Mucosa of stomach (tissue), 1 donor: ENCODE results near the gene SMIM10L1.

Source experiments
- H3K27me3 ChIP-seq: one replicate; pipeline ENCODE4 v1.7.0; 2013; ENCODE audit warnings: mild to moderate bottlenecking, low read length; ENCODE audit not compliant: control insufficient read depth, insufficient read depth
- H3K36me3 ChIP-seq: one replicate; pipeline ENCODE4 v1.7.0; 2013; ENCODE audit warnings: low read length; ENCODE audit not compliant: control insufficient read depth, insufficient read depth
- H3K4me1 ChIP-seq: one replicate; pipeline ENCODE4 v1.7.0; 2013; ENCODE audit warnings: mild to moderate bottlenecking, low read length; ENCODE audit not compliant: control insufficient read depth, insufficient read depth
- H3K4me3 ChIP-seq: one replicate; pipeline ENCODE4 v1.7.0; 2013; ENCODE audit warnings: low read length
- H3K9ac ChIP-seq: one replicate; pipeline ENCODE4 v1.7.0; 2013; ENCODE audit warnings: mild to moderate bottlenecking, low read length, moderate library complexity
- H3K9me3 ChIP-seq: one replicate; pipeline ENCODE4 v1.7.0; 2013; ENCODE audit warnings: mild to moderate bottlenecking, low read length, moderate library complexity; ENCODE audit not compliant: control insufficient read depth
- donor health status: Pancreatic carcinoma.

The SMIM10L1 gene

GRCh38 chr12:11154400-11154925 is 16.5 kb upstream of the SMIM10L1 start:
- Histone ChIP-seq H3K27me3 (no peaks in the 10 kb centered on the region), H3K4me1 (no peaks in the 10 kb centered on the region), H3K4me3 (no peak overlapping the region), H3K36me3 (no peaks in the 10 kb centered on the region), H3K9me3 (no peaks in the 10 kb centered on the region), H3K9ac (no peak overlapping the region)

GRCh38 chr12:11158885-11159444 is 12.0 kb upstream of the SMIM10L1 start:
- Histone ChIP-seq H3K4me1 (no peaks in the 10 kb centered on the region), H3K4me3 (no peak overlapping the region), H3K36me3 (no peaks in the 10 kb centered on the region), H3K27me3 (no peaks in the 10 kb centered on the region), H3K9me3 (no peaks in the 10 kb centered on the region), H3K9ac (no peak overlapping the region)

GRCh38 chr12:11162502-11162901 is 8.5 kb upstream of the SMIM10L1 start:
- Histone ChIP-seq H3K4me3 (no peak overlapping the region), H3K4me1 (no peaks in the 10 kb centered on the region)

GRCh38 chr12:11164384-11164783 is 6.6 kb upstream of the SMIM10L1 start:
- Histone ChIP-seq H3K9ac (no peak overlapping the region), H3K36me3 (no peaks in the 10 kb centered on the region), H3K4me1 (no peaks in the 10 kb centered on the region), H3K9me3 (no peaks in the 10 kb centered on the region), H3K27me3 (no peaks in the 10 kb centered on the region), H3K4me3 (no peak overlapping the region)

More at GRCh38 chr12:11162502-11162901, 8.5 kb upstream of the SMIM10L1 start:
- H3K27me3 ChIP-seq = no peaks in the 10 kb centered on the region
- H3K9ac ChIP-seq = no peak overlapping the region
- no peaks in the 10 kb centered on the region for H3K9me3 ChIP-seq
- H3K36me3 ChIP-seq = no peaks in the 10 kb centered on the region

GRCh38 chr12:11166300-11166699 is 4.7 kb upstream of the SMIM10L1 start:
- no peaks in the 10 kb centered on the region for H3K36me3 ChIP-seq

GRCh38 chr12:11170810-11171144 is 217 bp upstream of the SMIM10L1 start:
- Histone ChIP-seq H3K9ac (peak overlapping the region; percentile 62), H3K4me3 (peak overlapping the region; percentile 65), H3K27me3 (no peaks in the 10 kb centered on the region), H3K4me1 (peaks cover 3% of the 10 kb centered on the region), H3K9me3 (no peaks in the 10 kb centered on the region), H3K36me3 (no peaks in the 10 kb centered on the region)

More at GRCh38 chr12:11166300-11166699, 4.7 kb upstream of the SMIM10L1 start:
- Histone ChIP-seq H3K9ac (no peak overlapping the region), H3K4me1 (no peaks in the 10 kb centered on the region), H3K4me3 (no peak overlapping the region), H3K27me3 (no peaks in the 10 kb centered on the region), H3K9me3 (no peaks in the 10 kb centered on the region)

GRCh38 chr12:11171969-11172675 is 1.1 kb downstream of the SMIM10L1 start:
- H3K27me3 ChIP-seq = no peaks in the 10 kb centered on the region
- peaks cover 3% of the 10 kb centered on the region for H3K4me1 ChIP-seq
- no peaks in the 10 kb centered on the region for H3K36me3 ChIP-seq
- peak overlapping the region; percentile 65 for H3K4me3 ChIP-seq
- no peaks in the 10 kb centered on the region for H3K9me3 ChIP-seq
- H3K9ac ChIP-seq = peak overlapping the region; percentile 62

- Histone ChIP-seq H3K27me3 (no peaks in the 10 kb centered on the region), H3K9ac (no peak overlapping the region), H3K9me3 (no peaks in the 10 kb centered on the region), H3K36me3 (no peaks in the 10 kb centered on the region), H3K4me1 (peaks cover 3% of the 10 kb centered on the region), H3K4me3 (no peak overlapping the region)
Observed at GRCh38 chr12:11174022-11174421, 3.0 kb downstream of the SMIM10L1 start.

GRCh38 chr12:11178250-11178649 is 7.3 kb downstream of the SMIM10L1 start:
- no peaks in the 10 kb centered on the region for H3K27me3 ChIP-seq
- no peaks in the 10 kb centered on the region for H3K4me1 ChIP-seq
- no peak overlapping the region for H3K4me3 ChIP-seq
- H3K9me3 ChIP-seq = no peaks in the 10 kb centered on the region
- no peak overlapping the region for H3K9ac ChIP-seq
- H3K36me3 ChIP-seq = no peaks in the 10 kb centered on the region

GRCh38 chr12:11182529-11182928 is 11.5 kb downstream of the SMIM10L1 start:
- Histone ChIP-seq H3K27me3 (no peaks in the 10 kb centered on the region), H3K4me1 (no peaks in the 10 kb centered on the region), H3K36me3 (no peaks in the 10 kb centered on the region), H3K4me3 (no peak overlapping the region), H3K9me3 (no peaks in the 10 kb centered on the region), H3K9ac (no peak overlapping the region)

- no peaks in the 10 kb centered on the region for H3K36me3 ChIP-seq
- no peaks in the 10 kb centered on the region for H3K4me1 ChIP-seq
- H3K4me3 ChIP-seq = no peak overlapping the region
- H3K9me3 ChIP-seq = no peaks in the 10 kb centered on the region
- no peaks in the 10 kb centered on the region for H3K27me3 ChIP-seq
- no peak overlapping the region for H3K9ac ChIP-seq
Observed at GRCh38 chr12:11183011-11183410, 12.0 kb downstream of the SMIM10L1 start.

GRCh38 chr12:11186837-11187236 is 15.8 kb downstream of the SMIM10L1 start, which contains the start of gene TAS2R42:
TSS of gene TAS2R42 (minus strand) at chr12:11186937. CDS start at chr12:11186937, 0 bp downstream.
- Histone ChIP-seq H3K9me3 (no peaks in the 10 kb centered on the region), H3K4me3 (no peak within 1 kb of the TSS), H3K4me1 (no peaks in the 10 kb centered on the region), H3K36me3 (no peaks in the 10 kb centered on the region), H3K9ac (no peak within 1 kb of the TSS), H3K27me3 (no peaks in the 10 kb centered on the region)
